K562 (cell line): Measurements from ENCODE around the gene LTBP2. TPM values are rescaled to one million over a fixed set of nuclear protein-coding genes. Genes with fewer than 3 reads are reported as not detected.

ENCODE experiments used
- CBFB ChIP-seq: sonication (generic); formaldehyde crosslinking; IDR thresholded peaks from 2 replicates; pipeline ENCODE4 v1.4.0; 2020; ENCODE audit warnings: mild to moderate bottlenecking, missing genetic modification reagents
- DPF2 ChIP-seq: fragments of 450-650 bp; IDR thresholded peaks from 2 replicates; pipeline ENCODE4 v1.6.1; 2016
- E2F4 ChIP-seq: sonication (generic); formaldehyde crosslinking; IDR thresholded peaks from 2 replicates; pipeline ENCODE4 v1.8.0; 2022; ENCODE audit warnings: mild to moderate bottlenecking, low read depth, missing genetic modification reagents
- HDAC2 ChIP-seq: fragments of 450-650 bp; IDR thresholded peaks from 2 replicates; pipeline ENCODE4 v1.6.1; 2016; ENCODE audit warnings: mild to moderate bottlenecking
- ILK ChIP-seq: fragments of 450-650 bp; IDR thresholded peaks from 2 replicates; pipeline ENCODE4 v1.6.1; 2016; ENCODE audit warnings: missing genetic modification characterization, low read depth, mild to moderate bottlenecking, missing compliant biosample characterization, moderate library complexity, borderline replicate concordance
- MAFG ChIP-seq: fragments of 450-650 bp; conservative IDR thresholded peaks from 2 replicates; pipeline ENCODE4 v1.6.1; 2016; ENCODE audit warnings: missing genetic modification characterization, missing compliant biosample characterization
- MED1 ChIP-seq: sonication (generic); formaldehyde crosslinking; IDR thresholded peaks from 2 replicates; pipeline ENCODE4 v1.8.1; 2023; ENCODE audit warnings: missing genetic modification reagents, borderline replicate concordance
- NR4A1 ChIP-seq, 2 experiments: fragments of 250-450 bp in 1 of 2; fragments of 450-650 bp in 1 of 2; sonication (Bioruptor Pico) in 1 of 2; IDR thresholded peaks; 2 replicates each; pipeline versions ENCODE4 v1.4.0 to v1.6.1; 2016 to 2020; ENCODE audit warnings: mild to moderate bottlenecking in 2 of 2, missing compliant biosample characterization in 1 of 2, missing genetic modification characterization in 1 of 2, moderate library complexity in 1 of 2
- PKNOX1 ChIP-seq: fragments of 450-650 bp; IDR thresholded peaks from 2 replicates; pipeline ENCODE4 v1.6.1; 2016
- POLR3A ChIP-seq: IDR thresholded peaks from 2 replicates; pipeline ENCODE4 v1.6.1; 2011; ENCODE audit warnings: borderline replicate concordance, mild to moderate bottlenecking, moderate library complexity; ENCODE audit not compliant: insufficient read length, insufficient read depth; ENCODE audit errors: extremely low read depth
- PPARD ChIP-seq: fragments of 250-450 bp; sonication (Bioruptor Pico); IDR thresholded peaks from 2 replicates; pipeline ENCODE4 v1.8.0; 2022; ENCODE audit warnings: inconsistent platforms, mild to moderate bottlenecking, moderate library complexity
- RAD21 ChIP-seq, 2 experiments: fragments of 250-450 bp in 1 of 2; fragments of 450-650 bp in 1 of 2; sonication (Bioruptor Pico) in 1 of 2; formaldehyde crosslinking in 1 of 2; IDR thresholded peaks in 1 of 2; conservative IDR thresholded peaks in 1 of 2; 2 replicates each; pipeline versions ENCODE4 v1.4.0 to v1.8.0; 2020 to 2022; ENCODE audit warnings: mild to moderate bottlenecking in 2 of 2, moderate library complexity in 1 of 2
- SAP30 ChIP-seq: fragments of 200-600 bp; sonication (generic); IDR thresholded peaks from 2 replicates; pipeline ENCODE4 v1.6.1; 2012; ENCODE audit warnings: borderline replicate concordance, low read depth, mild to moderate bottlenecking, moderate library complexity, low read length, control low read depth, inconsistent platforms; ENCODE audit not compliant: insufficient read depth, poor library complexity, severe bottlenecking
- SRSF1 ChIP-seq: fragments of 200-400 bp; formaldehyde crosslinking; IDR thresholded peaks from 2 replicates; pipeline ENCODE4 v1.6.1; 2017; ENCODE audit warnings: mild to moderate bottlenecking, low read depth, low read length, moderate library complexity
- SRSF9 ChIP-seq: fragments of 200-400 bp; formaldehyde crosslinking; IDR thresholded peaks from 2 replicates; pipeline ENCODE4 v1.6.1; 2017; ENCODE audit warnings: low read depth, low read length, borderline replicate concordance
- TARDBP ChIP-seq: fragments of 450-650 bp; IDR thresholded peaks from 2 replicates; pipeline ENCODE4 v1.6.1; 2016
- TCFL5 ChIP-seq: fragments of 250-450 bp; sonication (Bioruptor Pico); conservative IDR thresholded peaks from 2 replicates; pipeline ENCODE4 v1.6.1; 2021; ENCODE audit warnings: mild to moderate bottlenecking, moderate library complexity, matching md5 sums
- ZBTB17 ChIP-seq: fragments of 450-650 bp; formaldehyde crosslinking; IDR thresholded peaks from 2 replicates; pipeline ENCODE4 v1.4.0; 2020; ENCODE audit warnings: mild to moderate bottlenecking
- ZBTB33 ChIP-seq: sonication (generic); formaldehyde crosslinking; IDR thresholded peaks from 2 replicates; pipeline ENCODE4 v1.8.1; 2023; ENCODE audit warnings: mild to moderate bottlenecking, missing genetic modification reagents
- polyA plus RNA-seq, 8 experiments: library from polyadenylated mRNA; depleted of rRNA in 4 of 8; stranded (reverse) in 5 of 8; unstranded in 3 of 8; fragments of >200 nt; fragmentation: Nextera tagmentation in 2 of 8; fragmentation: Illumina TruSeq in 1 of 8; extraction: Ambion mirVana in 2 of 8; extraction: Trizol in 1 of 8; gene quantifications; 2 replicates each; pipeline versions ENCODE4 v1.2.1 to v1.2.3, GENCODE V29; 2011 to 2014; ENCODE audit warnings: inconsistent platforms in 1 of 8, missing spikeins in 1 of 8
- total RNA-seq, 7 experiments: library from RNA; depleted of rRNA in 6 of 7; stranded (reverse); fragments of >200 nt in 6 of 7; fragmentation: Illumina TruSeq in 2 of 7; extraction: Trizol in 2 of 7; gene quantifications; 2 replicates each; pipeline versions ENCODE4 v1.2.1 to v1.2.3, GENCODE V29; 2011 to 2021; ENCODE audit warnings: low replicate concordance in 1 of 7

Gene LTBP2
- total and polyA plus RNA-seq, 9 of the 15 experiments (the other 6 are each of a cell fraction or from before 2014, with no cell fraction given) = under 0.01 to 0.18 (median 0.03) TPM; not detected in 3

- TF ChIP-seq PKNOX1 = no peak
- TF ChIP-seq SRSF1 = no peak
- TF ChIP-seq ILK = no peak
- no peak for TF ChIP-seq MAFG
- TF ChIP-seq E2F4 (CRISPR knock-in tag) = no peak
- TF ChIP-seq NR4A1 (CRISPR knock-in tag; IDR thresholded peaks at IDR 0.05) = no peak
- TF ChIP-seq NR4A1 (tag; IDR thresholded peaks at IDR 0.05) = no peak
- no peak for TF ChIP-seq ZBTB17
- no peak for TF ChIP-seq PPARD (CRISPR knock-in tag)
- TF ChIP-seq CBFB (CRISPR knock-in tag) = no peak
- no peak for TF ChIP-seq SRSF9
- no peak for TF ChIP-seq HDAC2
- no peak for TF ChIP-seq TARDBP
- TF ChIP-seq ZBTB33 (CRISPR knock-in tag) = no peak
- no peak for TF ChIP-seq TCFL5
- TF ChIP-seq POLR3A = peak; percentile 30
- no peak for TF ChIP-seq SAP30
- no peak for TF ChIP-seq MED1
- TF ChIP-seq RAD21 (CRISPR knock-in tag; conservative IDR thresholded peaks at IDR 0.05 in 1 of 2, IDR thresholded peaks at IDR 0.05 in 1 of 2) = no peak
- peak; percentile 75; the same call in 1 of the 2 replicates for TF ChIP-seq DPF2
Observed at GRCh38 chr14:74660167-74660566, 48.1 kb upstream of the LTBP2 start (continued).
